Neural crest cell (in vitro differentiated cells): ENCODE measurements around the gene TMEM128. TPM values are rescaled to one million over a fixed set of nuclear protein-coding genes. Genes with fewer than 3 reads are reported as not detected.

Source experiments
- DNase-seq: peaks from one replicate; pipeline ENCODE4 v3.0.0; 2021; ENCODE audit warnings: low read depth, mixed read lengths, low spot score
- H3K27ac Mint-ChIP-seq: one replicate; pipeline ENCODE4 v1.8.0; 2021; ENCODE audit warnings: mild to moderate bottlenecking, mixed read lengths; ENCODE audit not compliant: unreplicated experiment
- H3K27me3 Mint-ChIP-seq: 2 replicates; pipeline ENCODE4 v1.8.0; 2021; ENCODE audit warnings: low read depth, mild to moderate bottlenecking, mixed read lengths
- H3K36me3 Mint-ChIP-seq: 2 replicates; pipeline ENCODE4 v1.8.0; 2021; ENCODE audit warnings: low read depth, mild to moderate bottlenecking, mixed read lengths
- H3K4me1 Mint-ChIP-seq: 2 replicates; pipeline ENCODE4 v1.8.0; 2021; ENCODE audit warnings: mixed read lengths
- H3K4me3 Mint-ChIP-seq: one replicate; pipeline ENCODE4 v1.8.0; 2021; ENCODE audit warnings: mild to moderate bottlenecking, mixed read lengths
- H3K9me3 Mint-ChIP-seq: 2 replicates; pipeline ENCODE4 v1.8.0; 2021; ENCODE audit warnings: mixed read lengths
- CTCF ChIP-seq: fragments of 200-600 bp; sonication (generic); conservative IDR thresholded peaks from 2 replicates; pipeline ENCODE4 v1.5.0; 2021; ENCODE audit warnings: antibody characterized with exemption, mild to moderate bottlenecking
- total RNA-seq: library from RNA; stranded (reverse); gene quantifications from 2 replicates; pipeline ENCODE4 v1.2.1, GENCODE V29; 2021

Gene TMEM128
- total RNA-seq, 1 donor from 2014 or later: 26.7 TPM

GRCh38 chr4:4274226-4274625 lies 26.2 kb upstream of the TMEM128 start:
- Mint-ChIP-seq H3K36me3 (peaks cover 6% of the 10 kb centered on the region), H3K9me3 (no peaks in the 10 kb centered on the region), H3K27ac (no peak overlapping the region), H3K4me1 (no peaks in the 10 kb centered on the region), H3K4me3 (no peak overlapping the region), H3K27me3 (no peaks in the 10 kb centered on the region)
- no peak for TF ChIP-seq CTCF
- no peak for DNase-seq

DNA sequence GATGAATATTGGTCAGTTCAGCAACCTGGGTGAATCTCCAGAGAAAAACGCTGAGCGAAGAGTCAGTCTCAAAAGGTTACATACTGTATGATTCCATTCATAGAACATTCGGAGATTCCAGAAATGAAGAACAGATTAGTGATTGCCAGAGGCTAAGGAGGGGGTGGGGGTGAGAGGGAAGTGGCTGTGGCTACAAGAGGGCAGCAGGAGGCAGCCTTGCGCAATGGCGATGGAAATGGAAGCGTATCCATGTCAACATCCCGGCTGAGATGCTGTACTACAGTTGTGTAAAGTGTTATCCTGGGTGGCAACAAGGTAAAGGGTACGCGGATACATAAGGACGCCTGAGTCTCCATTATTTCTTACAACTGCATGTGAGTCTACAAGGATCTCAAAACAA lies 23.9 kb upstream of the TMEM128 start:
- DNase-seq: no peak
- H3K4me3 Mint-ChIP-seq: no peak overlapping the region
- no peaks in the 10 kb centered on the region for H3K9me3 Mint-ChIP-seq
- no peaks in the 10 kb centered on the region for H3K27me3 Mint-ChIP-seq
- peaks cover 6% of the 10 kb centered on the region for H3K36me3 Mint-ChIP-seq
- H3K27ac Mint-ChIP-seq: no peak overlapping the region
- no peaks in the 10 kb centered on the region for H3K4me1 Mint-ChIP-seq
- no peak for TF ChIP-seq CTCF

- H3K9me3 Mint-ChIP-seq: no peaks in the 10 kb centered on the region
- no peak for TF ChIP-seq CTCF
- no peaks in the 10 kb centered on the region for H3K4me1 Mint-ChIP-seq
- DNase-seq: no peak
- H3K27me3 Mint-ChIP-seq: no peaks in the 10 kb centered on the region
- H3K27ac Mint-ChIP-seq: no peak overlapping the region
- no peak overlapping the region for H3K4me3 Mint-ChIP-seq
- peaks cover 9% of the 10 kb centered on the region for H3K36me3 Mint-ChIP-seq
These were observed 22.5 kb upstream of the TMEM128 start for GRCh38 chr4:4270529-4270928.

GRCh38 chr4:4269856-4270255 lies 21.8 kb upstream of the TMEM128 start:
- no peak for DNase-seq
- Mint-ChIP-seq H3K27ac (no peak overlapping the region), H3K4me1 (no peaks in the 10 kb centered on the region), H3K4me3 (no peak overlapping the region), H3K36me3 (peaks cover 9% of the 10 kb centered on the region), H3K9me3 (no peaks in the 10 kb centered on the region), H3K27me3 (no peaks in the 10 kb centered on the region)
- TF ChIP-seq CTCF: no peak

GRCh38 chr4:4269331-4269731 lies 21.3 kb upstream of the TMEM128 start:
- H3K9me3 Mint-ChIP-seq: no peaks in the 10 kb centered on the region

More at GRCh38 chr4:4269331-4269731, 21.3 kb upstream of the TMEM128 start:
- peaks cover 7% of the 10 kb centered on the region for H3K36me3 Mint-ChIP-seq
- H3K27me3 Mint-ChIP-seq: no peaks in the 10 kb centered on the region
- no peak overlapping the region for H3K4me3 Mint-ChIP-seq
- no peak for TF ChIP-seq CTCF
- DNase-seq: no peak
- no peaks in the 10 kb centered on the region for H3K4me1 Mint-ChIP-seq
- H3K27ac Mint-ChIP-seq: no peak overlapping the region
